OCI-LY3 (cell line): ENCODE data around the gene RHBDD1.

Experiments
- H2AFZ ChIP-seq: fragments of 200-600, 300-600 bp; shearing (Covaris generic); 2 replicates; pipeline ENCODE4 v1.6.0; 2014; ENCODE audit warnings: antibody characterized with exemption, low read depth, low read length
- H3K27ac ChIP-seq: fragments of 200-600, 300-600 bp; sonication (generic); 2 replicates; pipeline ENCODE4 v1.5.1; 2014; ENCODE audit warnings: mild to moderate bottlenecking, low read length, moderate library complexity, mixed read lengths
- H3K27me3 ChIP-seq: fragments of 200-600, 300-600 bp; sonication (generic); 2 replicates; pipeline ENCODE4 v1.6.1; 2014; ENCODE audit warnings: low read depth, low read length, mixed read lengths
- H3K36me3 ChIP-seq: fragments of 200-600, 300-600 bp; sonication (generic); replicated peaks from 2 replicates; pipeline ENCODE3; 2014; ENCODE audit warnings: low read depth, low read length, mixed read lengths
- H3K4me1 ChIP-seq: fragments of 300-600, 200-600 bp; sonication (generic); 2 replicates; pipeline ENCODE4 v1.6.1; 2014; ENCODE audit warnings: low read length, mixed read lengths
- H3K4me2 ChIP-seq: fragments of 200-600, 300-600 bp; sonication (generic); 2 replicates; pipeline ENCODE4 v1.6.1; 2014; ENCODE audit warnings: low read length, mixed read lengths
- H3K4me3 ChIP-seq: fragments of 300-600, 200-600 bp; sonication (generic); 2 replicates; pipeline ENCODE4 v1.5.1; 2014; ENCODE audit warnings: antibody characterized with exemption, mild to moderate bottlenecking, low read length, moderate library complexity
- H3K79me2 ChIP-seq: fragments of 300-600, 200-600 bp; shearing (Covaris generic); 2 replicates; pipeline ENCODE4 v1.6.1; 2014; ENCODE audit warnings: mild to moderate bottlenecking, low read length, mixed read lengths
- H3K9ac ChIP-seq: fragments of 300-600, 200-600 bp; shearing (Covaris generic); 2 replicates; pipeline ENCODE4 v1.6.0; 2014; ENCODE audit warnings: mild to moderate bottlenecking, low read length, moderate library complexity
- H3K9me3 ChIP-seq: fragments of 200-600, 300-600 bp; shearing (Covaris generic); 2 replicates; pipeline ENCODE4 v1.6.1; 2014; ENCODE audit warnings: low read length, mixed read lengths; ENCODE audit not compliant: insufficient read depth
- H4K20me1 ChIP-seq: fragments of 200-600, 300-600 bp; sonication (generic); 2 replicates; pipeline ENCODE4 v1.6.1; 2016; ENCODE audit warnings: low read length, mixed read lengths; ENCODE audit not compliant: insufficient read depth
- EZH2phosphoT487 ChIP-seq: fragments of 200-600 bp; shearing (Covaris generic); IDR thresholded peaks from 2 replicates; pipeline ENCODE4 v1.6.1; 2018; ENCODE audit warnings: antibody characterized with exemption, mixed run types, low read depth
- TF ChIP-seq, protein P1 (sequence below): fragments of 200-600, 300-600 bp; sonication (generic); IDR thresholded peaks from 2 replicates; pipeline ENCODE4 v1.5.1; 2014; ENCODE audit warnings: antibody characterized with exemption, low read length, low read depth

RHBDD1 gene

DNA sequence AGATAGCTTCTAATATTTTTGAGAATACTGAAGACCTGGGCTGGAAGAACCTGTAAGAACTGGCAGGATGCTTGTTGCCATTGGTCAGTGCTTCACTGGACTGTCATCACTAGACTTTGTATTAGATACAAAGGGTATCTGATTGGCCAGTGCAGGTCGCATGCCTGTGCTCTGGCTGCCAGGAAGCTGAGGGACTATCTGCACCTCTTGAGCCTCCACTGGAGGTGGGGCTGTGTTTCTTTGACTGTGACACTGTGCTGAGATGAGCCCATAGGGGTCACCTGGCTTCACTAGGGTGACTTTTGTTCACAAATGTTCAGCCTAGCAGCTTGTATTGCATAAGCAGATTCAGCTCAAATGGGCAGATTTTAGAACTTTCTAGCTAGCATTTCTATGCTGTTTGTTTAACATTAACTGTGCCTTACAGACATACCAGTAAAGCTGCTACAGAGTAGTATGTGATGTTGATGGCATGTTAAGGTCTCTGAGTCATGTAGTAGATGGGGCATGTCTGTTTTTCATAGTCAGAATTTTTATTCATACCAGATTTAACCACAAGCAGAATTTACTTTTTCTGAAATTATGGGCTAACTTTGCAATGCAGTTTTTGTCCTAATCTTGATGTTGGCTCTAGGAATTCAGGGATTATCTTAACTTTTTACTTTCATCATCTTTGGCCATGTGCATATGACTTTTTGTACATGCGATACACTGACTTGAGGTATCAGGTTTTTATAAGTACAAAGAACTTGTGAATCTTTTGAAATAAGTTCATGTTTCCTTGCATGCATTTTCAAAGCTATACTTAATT is 56.1 kb downstream of the RHBDD1 start:
- no peak overlapping the region for H3K9ac ChIP-seq
- H3K27me3 ChIP-seq = no peaks in the 10 kb centered on the region
- no peaks in the 10 kb centered on the region for H3K9me3 ChIP-seq
- H3K36me3 ChIP-seq = no peaks in the 10 kb centered on the region
- no peaks in the 10 kb centered on the region for H3K79me2 ChIP-seq
- H2AFZ ChIP-seq = no peak overlapping the region
- TF ChIP-seq EZH2phosphoT487 = no peak
- TF ChIP-seq, protein P1, sequence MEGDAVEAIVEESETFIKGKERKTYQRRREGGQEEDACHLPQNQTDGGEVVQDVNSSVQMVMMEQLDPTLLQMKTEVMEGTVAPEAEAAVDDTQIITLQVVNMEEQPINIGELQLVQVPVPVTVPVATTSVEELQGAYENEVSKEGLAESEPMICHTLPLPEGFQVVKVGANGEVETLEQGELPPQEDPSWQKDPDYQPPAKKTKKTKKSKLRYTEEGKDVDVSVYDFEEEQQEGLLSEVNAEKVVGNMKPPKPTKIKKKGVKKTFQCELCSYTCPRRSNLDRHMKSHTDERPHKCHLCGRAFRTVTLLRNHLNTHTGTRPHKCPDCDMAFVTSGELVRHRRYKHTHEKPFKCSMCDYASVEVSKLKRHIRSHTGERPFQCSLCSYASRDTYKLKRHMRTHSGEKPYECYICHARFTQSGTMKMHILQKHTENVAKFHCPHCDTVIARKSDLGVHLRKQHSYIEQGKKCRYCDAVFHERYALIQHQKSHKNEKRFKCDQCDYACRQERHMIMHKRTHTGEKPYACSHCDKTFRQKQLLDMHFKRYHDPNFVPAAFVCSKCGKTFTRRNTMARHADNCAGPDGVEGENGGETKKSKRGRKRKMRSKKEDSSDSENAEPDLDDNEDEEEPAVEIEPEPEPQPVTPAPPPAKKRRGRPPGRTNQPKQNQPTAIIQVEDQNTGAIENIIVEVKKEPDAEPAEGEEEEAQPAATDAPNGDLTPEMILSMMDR = no peak
- no peak overlapping the region for H3K27ac ChIP-seq
- H3K4me2 ChIP-seq = no peak overlapping the region
- no peaks in the 10 kb centered on the region for H3K4me1 ChIP-seq
- no peaks in the 10 kb centered on the region for H4K20me1 ChIP-seq
- no peak overlapping the region for H3K4me3 ChIP-seq

DNA sequence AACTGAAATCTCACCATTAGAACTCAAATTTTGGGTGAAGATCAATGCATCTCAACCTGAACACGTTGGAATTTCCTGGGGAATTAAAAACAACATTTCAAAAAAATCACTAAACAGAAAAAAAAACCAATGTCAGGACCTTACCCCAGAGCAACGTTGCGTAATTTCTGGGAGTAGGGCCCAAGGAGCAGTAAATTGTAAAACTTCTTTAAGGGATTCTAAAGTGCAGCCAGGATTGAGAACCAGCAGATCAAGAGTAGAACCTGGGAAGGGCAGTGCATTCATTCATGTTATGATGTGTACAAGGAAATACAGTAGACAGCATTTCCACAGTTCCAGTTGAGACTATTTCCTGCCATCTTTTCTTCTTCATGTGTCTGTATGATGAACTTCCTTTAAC is 56.9 kb downstream of the RHBDD1 start:
- no peak overlapping the region for H2AFZ ChIP-seq
- no peak for TF ChIP-seq EZH2phosphoT487
- TF ChIP-seq, protein P1 = no peak
- H3K79me2 ChIP-seq = no peaks in the 10 kb centered on the region
- H3K27ac ChIP-seq = no peak overlapping the region
- no peak overlapping the region for H3K4me2 ChIP-seq
- no peaks in the 10 kb centered on the region for H3K27me3 ChIP-seq
- H3K36me3 ChIP-seq = no peaks in the 10 kb centered on the region
- H3K4me3 ChIP-seq = no peak overlapping the region
- H3K9me3 ChIP-seq = no peaks in the 10 kb centered on the region
- H3K4me1 ChIP-seq = no peaks in the 10 kb centered on the region
- no peak overlapping the region for H3K9ac ChIP-seq
- no peaks in the 10 kb centered on the region for H4K20me1 ChIP-seq

DNA sequence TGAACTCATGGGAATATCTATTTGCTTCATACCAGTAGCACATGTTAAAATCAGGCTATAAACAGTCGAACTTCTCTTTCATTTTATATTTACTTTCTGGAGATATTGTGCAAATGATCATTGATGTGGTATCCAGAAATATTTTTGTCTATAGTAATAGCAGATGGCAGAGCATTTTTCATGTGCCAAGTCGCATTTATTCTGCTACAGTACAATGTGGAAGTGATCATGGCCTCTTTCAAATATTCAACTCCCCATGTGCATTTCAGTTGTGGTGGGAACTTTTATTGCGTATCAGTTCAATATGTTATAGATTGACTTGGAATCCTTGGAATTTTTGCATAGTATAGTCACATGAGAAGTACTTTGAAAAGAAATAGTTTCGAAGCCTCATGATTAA is 57.4 kb downstream of the RHBDD1 start:
- H3K9me3 ChIP-seq = no peaks in the 10 kb centered on the region
- no peaks in the 10 kb centered on the region for H3K4me1 ChIP-seq
- no peaks in the 10 kb centered on the region for H4K20me1 ChIP-seq
- TF ChIP-seq EZH2phosphoT487 = no peak
- TF ChIP-seq, protein P1 = no peak
- no peak overlapping the region for H3K27ac ChIP-seq
- no peaks in the 10 kb centered on the region for H3K27me3 ChIP-seq
- H3K9ac ChIP-seq = no peak overlapping the region
- H3K4me3 ChIP-seq = no peak overlapping the region
- H3K36me3 ChIP-seq = no peaks in the 10 kb centered on the region
- H3K79me2 ChIP-seq = no peaks in the 10 kb centered on the region
- H3K4me2 ChIP-seq = no peak overlapping the region
- H2AFZ ChIP-seq = no peak overlapping the region

DNA sequence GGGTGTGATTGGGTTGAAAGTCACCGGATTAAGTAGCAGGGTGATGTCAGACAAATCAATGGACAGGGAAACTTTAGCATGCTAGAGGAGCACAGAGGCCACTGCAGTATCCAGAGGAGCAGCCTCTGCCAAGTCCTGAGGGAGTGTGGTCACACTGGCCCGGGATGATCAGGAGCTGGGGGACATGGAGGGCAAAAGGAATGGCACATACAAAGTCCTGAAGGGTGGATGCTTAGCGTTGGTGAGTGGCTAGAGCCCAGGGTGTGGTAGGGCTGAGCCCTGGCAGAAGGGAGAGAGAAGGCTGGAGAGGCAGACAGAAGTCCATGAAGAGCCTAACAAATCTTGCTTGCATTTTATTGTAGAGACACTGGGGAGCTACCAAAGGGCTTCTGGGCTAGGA is 58.9 kb downstream of the RHBDD1 start:
- no peak overlapping the region for H2AFZ ChIP-seq
- no peak overlapping the region for H3K9ac ChIP-seq
- H3K79me2 ChIP-seq = no peaks in the 10 kb centered on the region

More for the DNA sequence above, 58.9 kb downstream of the RHBDD1 start:
- H3K4me3 ChIP-seq = no peak overlapping the region
- no peak overlapping the region for H3K4me2 ChIP-seq
- H3K36me3 ChIP-seq = no peaks in the 10 kb centered on the region
- no peaks in the 10 kb centered on the region for H3K4me1 ChIP-seq
- H3K27me3 ChIP-seq = no peaks in the 10 kb centered on the region
- no peaks in the 10 kb centered on the region for H3K9me3 ChIP-seq
- TF ChIP-seq EZH2phosphoT487 = no peak
- TF ChIP-seq, protein P1 = no peak
- H4K20me1 ChIP-seq = no peaks in the 10 kb centered on the region
- H3K27ac ChIP-seq = no peak overlapping the region
